HL-60 (cell line): ENCODE results near the gene ITPR3.
A peak's percentile ranks its signal among the peaks of the same experiment; 100 is the strongest.

Experiments used
- DNase-seq, 2 experiments: peaks; one replicate each; pipeline ENCODE4 v3.0.0-alpha.2; 2010 to 2020; ENCODE audit warnings: low read depth in 1 of 2, low spot score in 1 of 2
- H3K27ac ChIP-seq: fragments of 250-450 bp; sonication (Bioruptor Pico); replicated peaks from 2 replicates; pipeline ENCODE4 v1.5.1; 2020; ENCODE audit warnings: mild to moderate bottlenecking, moderate library complexity
- H3K27me3 ChIP-seq: fragments of 250-450 bp; sonication (Bioruptor Pico); 2 replicates; pipeline ENCODE4 v1.5.1; 2021; ENCODE audit warnings: mild to moderate bottlenecking, moderate library complexity; ENCODE audit not compliant: insufficient read depth, poor library complexity, severe bottlenecking
- H3K4me3 ChIP-seq: replicated peaks from 2 replicates; pipeline ENCODE4 v1.5.1; 2011; ENCODE audit warnings: mild to moderate bottlenecking, control low read depth, low read length; ENCODE audit not compliant: insufficient read depth
- GABPA ChIP-seq: IDR thresholded peaks from 2 replicates; pipeline ENCODE4 v1.6.1; 2012; ENCODE audit warnings: low read depth
- POLR2AphosphoS5 ChIP-seq: IDR thresholded peaks from 2 replicates; pipeline ENCODE4 v1.6.1; 2012; ENCODE audit warnings: low read depth
- SPI1 ChIP-seq: IDR thresholded peaks from 2 replicates; pipeline ENCODE4 v1.6.1; 2012; ENCODE audit warnings: low read depth, mild to moderate bottlenecking, borderline replicate concordance
- TF ChIP-seq, protein P1 (sequence below): IDR thresholded peaks from 2 replicates; pipeline ENCODE4 v1.6.1; 2012; ENCODE audit warnings: low read depth; ENCODE audit not compliant: insufficient replicate concordance
- TF ChIP-seq, protein P2 (sequence below): IDR thresholded peaks from one replicate; pipeline ENCODE4 v1.5.1; 2011; ENCODE audit warnings: low read length, control low read depth, inconsistent platforms; ENCODE audit not compliant: insufficient read depth

The ITPR3 gene

DNA sequence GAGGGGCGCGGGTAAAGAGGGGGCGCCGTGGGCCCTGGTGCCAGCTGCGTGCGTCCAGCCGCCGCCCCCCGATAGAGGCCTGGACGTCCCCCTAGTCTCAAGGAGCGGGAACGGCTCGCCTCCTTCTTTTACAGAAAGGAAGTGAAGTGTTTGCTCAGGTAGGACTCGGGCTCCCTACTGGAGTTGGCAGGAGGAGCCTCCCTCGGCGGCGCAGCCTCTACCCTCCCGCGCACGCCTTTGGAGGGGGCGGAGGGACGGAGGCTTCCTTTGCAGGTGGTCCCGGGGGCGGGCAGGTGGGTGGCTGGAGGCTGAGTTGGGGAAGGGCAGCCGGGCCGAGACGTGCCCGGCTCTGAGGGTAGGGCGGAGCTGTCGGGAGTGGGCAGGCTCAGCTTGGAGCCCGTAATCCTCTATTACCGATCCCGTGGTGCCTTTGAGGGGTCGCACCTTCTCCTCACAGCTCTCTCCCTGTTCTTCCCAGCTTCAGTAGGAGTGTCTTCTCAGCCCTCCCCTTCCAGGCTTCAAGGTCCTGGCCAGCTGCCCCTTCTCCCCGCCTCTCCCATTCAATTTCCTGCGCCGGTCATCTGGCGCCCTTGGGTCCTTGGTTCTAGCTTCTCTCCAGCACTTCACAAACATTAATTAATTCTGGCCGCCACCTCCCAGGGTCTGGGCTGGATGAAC, 728 bp downstream of the ITPR3 start:
- TF ChIP-seq, protein P1, sequence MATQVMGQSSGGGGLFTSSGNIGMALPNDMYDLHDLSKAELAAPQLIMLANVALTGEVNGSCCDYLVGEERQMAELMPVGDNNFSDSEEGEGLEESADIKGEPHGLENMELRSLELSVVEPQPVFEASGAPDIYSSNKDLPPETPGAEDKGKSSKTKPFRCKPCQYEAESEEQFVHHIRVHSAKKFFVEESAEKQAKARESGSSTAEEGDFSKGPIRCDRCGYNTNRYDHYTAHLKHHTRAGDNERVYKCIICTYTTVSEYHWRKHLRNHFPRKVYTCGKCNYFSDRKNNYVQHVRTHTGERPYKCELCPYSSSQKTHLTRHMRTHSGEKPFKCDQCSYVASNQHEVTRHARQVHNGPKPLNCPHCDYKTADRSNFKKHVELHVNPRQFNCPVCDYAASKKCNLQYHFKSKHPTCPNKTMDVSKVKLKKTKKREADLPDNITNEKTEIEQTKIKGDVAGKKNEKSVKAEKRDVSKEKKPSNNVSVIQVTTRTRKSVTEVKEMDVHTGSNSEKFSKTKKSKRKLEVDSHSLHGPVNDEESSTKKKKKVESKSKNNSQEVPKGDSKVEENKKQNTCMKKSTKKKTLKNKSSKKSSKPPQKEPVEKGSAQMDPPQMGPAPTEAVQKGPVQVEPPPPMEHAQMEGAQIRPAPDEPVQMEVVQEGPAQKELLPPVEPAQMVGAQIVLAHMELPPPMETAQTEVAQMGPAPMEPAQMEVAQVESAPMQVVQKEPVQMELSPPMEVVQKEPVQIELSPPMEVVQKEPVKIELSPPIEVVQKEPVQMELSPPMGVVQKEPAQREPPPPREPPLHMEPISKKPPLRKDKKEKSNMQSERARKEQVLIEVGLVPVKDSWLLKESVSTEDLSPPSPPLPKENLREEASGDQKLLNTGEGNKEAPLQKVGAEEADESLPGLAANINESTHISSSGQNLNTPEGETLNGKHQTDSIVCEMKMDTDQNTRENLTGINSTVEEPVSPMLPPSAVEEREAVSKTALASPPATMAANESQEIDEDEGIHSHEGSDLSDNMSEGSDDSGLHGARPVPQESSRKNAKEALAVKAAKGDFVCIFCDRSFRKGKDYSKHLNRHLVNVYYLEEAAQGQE, result no peak
- no peak for TF ChIP-seq GABPA
- TF ChIP-seq, protein P2, sequence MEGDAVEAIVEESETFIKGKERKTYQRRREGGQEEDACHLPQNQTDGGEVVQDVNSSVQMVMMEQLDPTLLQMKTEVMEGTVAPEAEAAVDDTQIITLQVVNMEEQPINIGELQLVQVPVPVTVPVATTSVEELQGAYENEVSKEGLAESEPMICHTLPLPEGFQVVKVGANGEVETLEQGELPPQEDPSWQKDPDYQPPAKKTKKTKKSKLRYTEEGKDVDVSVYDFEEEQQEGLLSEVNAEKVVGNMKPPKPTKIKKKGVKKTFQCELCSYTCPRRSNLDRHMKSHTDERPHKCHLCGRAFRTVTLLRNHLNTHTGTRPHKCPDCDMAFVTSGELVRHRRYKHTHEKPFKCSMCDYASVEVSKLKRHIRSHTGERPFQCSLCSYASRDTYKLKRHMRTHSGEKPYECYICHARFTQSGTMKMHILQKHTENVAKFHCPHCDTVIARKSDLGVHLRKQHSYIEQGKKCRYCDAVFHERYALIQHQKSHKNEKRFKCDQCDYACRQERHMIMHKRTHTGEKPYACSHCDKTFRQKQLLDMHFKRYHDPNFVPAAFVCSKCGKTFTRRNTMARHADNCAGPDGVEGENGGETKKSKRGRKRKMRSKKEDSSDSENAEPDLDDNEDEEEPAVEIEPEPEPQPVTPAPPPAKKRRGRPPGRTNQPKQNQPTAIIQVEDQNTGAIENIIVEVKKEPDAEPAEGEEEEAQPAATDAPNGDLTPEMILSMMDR, result no peak
- TF ChIP-seq SPI1, result no peak
- TF ChIP-seq POLR2AphosphoS5, result no peak
- DNase-seq, result no peak
- Histone ChIP-seq H3K27me3 (peaks cover 23% of the 10 kb centered on the region), H3K4me3 (peak overlapping the region; percentile 44), H3K27ac (no peak overlapping the region)

DNA sequence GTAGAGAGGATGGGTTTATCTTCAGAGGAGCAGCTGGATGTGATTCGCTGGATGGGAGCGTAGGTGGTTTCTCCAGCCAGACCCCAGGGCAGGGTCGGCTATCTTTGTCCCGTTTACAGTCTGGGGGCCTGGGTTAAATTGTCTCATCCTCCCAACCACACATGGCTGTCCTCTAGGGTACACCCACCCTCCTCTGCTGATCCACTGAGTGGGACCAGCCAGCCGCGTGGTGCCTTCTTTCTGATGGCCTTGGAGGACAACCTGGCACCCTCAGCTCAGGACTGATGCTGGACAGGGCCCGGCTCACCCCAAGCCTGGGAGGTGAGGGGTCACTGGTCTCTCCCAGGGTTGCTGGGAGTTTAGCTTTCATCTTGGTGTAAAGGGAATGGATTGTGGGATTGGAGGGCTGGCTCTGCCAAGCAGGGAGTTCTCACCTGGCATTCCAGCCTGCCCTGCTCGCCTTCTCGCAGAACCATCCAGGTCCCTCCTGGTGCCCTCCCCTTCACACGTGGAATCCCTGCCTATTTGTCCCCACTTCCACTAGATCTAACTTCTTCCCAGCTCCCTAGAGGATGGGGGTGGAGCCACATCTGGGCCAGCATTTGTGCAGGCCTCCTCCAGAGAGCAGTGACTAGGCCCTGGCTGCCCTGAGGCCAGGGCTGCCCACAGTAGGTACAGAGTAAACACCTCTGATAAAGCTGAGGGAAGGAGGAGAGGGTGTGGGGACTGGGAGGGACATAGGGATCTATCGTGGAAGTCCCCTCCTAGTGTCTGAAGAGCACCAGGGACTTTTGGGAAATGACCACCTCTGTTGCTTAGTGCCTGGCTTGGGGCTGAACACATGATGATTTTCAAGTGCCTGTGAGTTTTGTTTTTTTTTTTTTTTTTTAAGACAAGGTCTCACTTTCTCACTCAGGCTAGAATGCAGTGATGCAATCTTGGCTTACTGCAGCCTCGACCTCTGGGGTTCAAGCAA, 1.6 kb downstream of the ITPR3 start:
- TF ChIP-seq, protein P1, result no peak
- TF ChIP-seq, protein P2, result no peak
- TF ChIP-seq GABPA, result no peak
- TF ChIP-seq SPI1, result no peak
- no peak for TF ChIP-seq POLR2AphosphoS5
- no peak overlapping the region for H3K4me3 ChIP-seq
- DNase-seq, result no peak
- peaks cover 23% of the 10 kb centered on the region for H3K27me3 ChIP-seq
- H3K27ac ChIP-seq, result no peak overlapping the region

DNA sequence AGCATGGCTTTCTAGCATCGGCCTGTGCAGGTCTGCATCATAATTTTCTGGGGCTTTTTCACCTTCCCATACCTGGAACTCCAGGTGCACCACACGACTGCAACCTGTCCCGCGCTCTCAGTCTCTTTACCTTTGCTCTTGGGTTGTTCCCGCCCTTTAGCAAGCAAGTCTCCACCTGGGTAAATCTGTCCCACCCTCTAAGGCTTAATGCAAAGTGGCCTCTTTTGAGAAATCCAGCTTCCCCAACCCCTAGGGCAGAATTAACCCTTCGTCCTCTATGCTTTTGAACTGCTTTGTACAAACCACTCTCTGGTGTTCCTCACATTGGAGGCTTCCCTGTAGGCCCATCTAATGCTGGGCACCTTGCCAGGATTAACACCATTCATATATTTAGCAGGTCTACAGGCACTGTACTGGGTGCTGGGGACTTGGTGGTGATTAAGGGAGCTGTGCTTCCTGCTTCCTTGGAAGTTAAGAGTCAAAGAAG, 2.8 kb downstream of the ITPR3 start:
- Histone ChIP-seq H3K4me3 (no peak overlapping the region), H3K27ac (no peak overlapping the region), H3K27me3 (peaks cover 23% of the 10 kb centered on the region)
- TF ChIP-seq SPI1 (no peak), POLR2AphosphoS5 (no peak), GABPA (no peak)
- TF ChIP-seq, protein P2, result no peak
- TF ChIP-seq, protein P1, result no peak
- no peak for DNase-seq
